HG03469 (cell line): ENCODE data around the gene SH3GL3.

ENCODE experiments used
- ATAC-seq: cut with Tn5 transposase; IDR thresholded peaks from one replicate; pipeline ENCODE4 v1.9.1; 2021; ENCODE audit warnings: mild to moderate bottlenecking, moderate library complexity, moderate number of reproducible peaks; ENCODE audit not compliant: unreplicated experiment

The SH3GL3 gene

DNA sequence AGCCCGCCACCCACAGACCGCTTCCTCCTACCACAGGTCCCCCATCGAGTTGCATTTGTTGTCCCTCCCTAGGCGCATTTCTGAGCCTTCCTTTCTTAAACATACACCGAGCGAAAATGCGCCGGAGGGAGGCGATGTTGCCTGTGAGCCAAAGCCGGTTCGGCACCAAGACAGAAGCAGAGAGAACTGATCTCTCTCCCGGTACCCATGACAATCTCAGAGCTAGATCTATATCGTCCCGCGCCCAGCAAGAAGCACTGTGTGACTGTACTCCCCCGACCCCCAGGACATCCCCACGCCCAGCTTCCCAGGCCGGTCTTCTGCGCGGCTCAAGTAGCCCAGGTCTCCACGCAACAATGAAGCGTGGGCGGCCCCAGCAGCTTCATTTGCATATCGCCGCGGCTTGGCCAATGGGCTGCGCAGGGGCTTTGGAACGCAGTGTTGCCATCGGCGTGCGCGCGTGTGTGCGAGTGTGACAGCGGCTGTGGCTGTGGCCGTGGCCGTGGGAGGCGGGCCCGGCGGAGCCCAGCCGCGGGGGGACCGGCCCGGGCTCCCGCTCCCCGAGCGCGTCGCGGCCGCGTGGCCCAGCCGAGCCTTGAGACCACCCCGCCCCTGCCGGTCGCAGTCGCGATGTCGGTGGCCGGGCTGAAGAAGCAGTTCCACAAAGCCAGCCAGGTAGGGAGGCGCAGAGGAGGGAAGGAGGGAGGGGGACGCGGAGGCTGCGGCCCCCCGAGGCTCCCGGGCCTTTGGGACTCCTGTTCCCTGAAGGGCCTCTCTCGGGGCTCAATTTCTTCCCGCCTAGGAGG, at the start of gene SH3GL3:
TSS of gene SH3GL3 (plus strand) at position 438 of the 806 bp plus-strand sequence. CDS start at position 631, 193 bp downstream.
- ATAC-seq: no peak

DNA sequence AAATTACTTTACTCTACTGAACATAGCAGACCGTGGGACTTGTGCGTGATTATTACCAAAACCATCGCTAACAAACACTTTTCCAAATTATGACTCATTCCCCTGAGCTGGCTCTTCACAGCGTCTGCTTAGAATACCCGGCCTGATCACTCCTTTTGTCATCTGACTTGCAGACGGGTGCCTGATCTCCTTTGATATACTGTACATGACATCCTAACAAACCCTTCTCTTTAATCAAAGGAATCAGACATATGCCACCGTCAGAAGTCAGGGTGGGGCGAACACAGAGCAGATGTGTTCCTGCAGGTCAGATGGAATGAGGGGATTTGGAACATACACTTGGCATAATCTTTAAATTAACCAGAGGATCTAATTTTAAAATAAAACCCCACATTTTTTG, 48.5 kb upstream of the SH3GL3 start:
- no peak for ATAC-seq

- no peak for ATAC-seq
These were observed 43.0 kb upstream of the SH3GL3 start for GRCh38 chr15:83404121-83404520.

DNA sequence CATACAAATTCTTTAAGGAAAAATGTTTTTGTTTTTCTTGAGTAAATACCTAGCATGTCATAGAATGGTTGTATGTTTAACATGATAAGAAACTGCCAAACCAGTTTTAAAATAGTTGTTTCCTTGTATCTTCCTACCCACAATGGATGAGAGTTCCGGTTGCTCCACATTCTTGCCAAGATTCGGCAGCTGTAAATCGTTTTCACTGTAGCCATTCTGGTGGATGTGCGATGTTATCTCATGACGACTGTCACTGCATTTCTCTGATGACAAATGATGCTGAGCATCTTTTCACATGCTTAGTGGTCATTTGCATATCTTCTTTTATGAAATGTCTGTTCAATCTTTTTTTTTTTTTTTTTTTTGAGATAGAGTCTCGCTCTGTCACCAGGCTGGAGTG, 36.6 kb upstream of the SH3GL3 start:
- ATAC-seq: no peak

DNA sequence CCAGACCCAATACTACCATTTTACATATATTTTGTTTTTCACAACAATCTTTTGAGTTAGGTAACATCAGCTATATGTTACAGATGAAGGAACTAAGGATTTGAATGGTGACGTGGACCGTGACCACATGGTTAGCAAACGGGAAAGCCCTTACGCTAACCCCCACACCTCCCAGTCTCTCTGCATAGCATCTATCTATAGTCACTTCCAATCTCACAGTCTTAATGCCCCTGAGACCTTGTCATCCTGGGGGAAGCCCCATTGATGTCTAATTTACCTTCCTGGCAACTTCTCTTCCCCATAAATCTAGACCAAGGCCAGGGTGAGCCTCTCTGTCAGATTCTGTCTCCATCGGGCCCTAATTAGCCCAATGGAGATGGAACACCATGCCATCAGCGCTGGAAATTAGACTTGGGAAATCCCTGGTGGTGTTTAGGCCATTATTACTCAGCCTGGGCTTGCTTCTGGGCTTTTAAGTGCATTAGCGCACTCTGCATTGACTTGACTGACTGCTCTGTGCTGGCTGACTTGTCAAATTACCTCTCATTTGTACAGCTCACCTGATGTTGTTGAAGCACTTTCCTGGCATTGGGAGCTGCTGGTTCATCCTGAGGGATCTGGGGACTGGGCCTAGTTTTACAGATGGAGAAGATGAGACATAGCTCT, 34.0 kb upstream of the SH3GL3 start:
- peak; percentile 40 for ATAC-seq

GRCh38 chr15:83422081-83422480, 25.1 kb upstream of the SH3GL3 start:
- no peak for ATAC-seq

GRCh38 chr15:83422541-83422940, 24.6 kb upstream of the SH3GL3 start:
- ATAC-seq: no peak

DNA sequence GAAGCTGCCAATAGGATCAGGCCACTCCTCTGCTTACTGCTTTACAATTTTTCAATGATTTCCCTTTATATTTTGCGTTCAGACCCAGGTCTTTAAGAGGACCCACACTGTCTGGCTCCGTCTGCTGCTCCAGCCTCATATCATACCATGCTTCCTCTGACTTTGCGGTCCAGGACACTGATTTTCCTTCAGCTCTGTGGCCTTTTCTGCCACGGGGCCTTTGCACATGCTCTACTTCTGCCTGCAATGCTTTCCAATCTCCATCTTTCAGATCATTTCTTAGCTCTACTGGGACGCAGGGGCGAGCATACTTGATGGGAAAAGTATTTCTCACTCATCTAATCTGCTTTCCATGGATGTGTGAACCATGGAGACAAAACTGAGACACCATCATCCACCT, 23.0 kb upstream of the SH3GL3 start:
- no peak for ATAC-seq

DNA sequence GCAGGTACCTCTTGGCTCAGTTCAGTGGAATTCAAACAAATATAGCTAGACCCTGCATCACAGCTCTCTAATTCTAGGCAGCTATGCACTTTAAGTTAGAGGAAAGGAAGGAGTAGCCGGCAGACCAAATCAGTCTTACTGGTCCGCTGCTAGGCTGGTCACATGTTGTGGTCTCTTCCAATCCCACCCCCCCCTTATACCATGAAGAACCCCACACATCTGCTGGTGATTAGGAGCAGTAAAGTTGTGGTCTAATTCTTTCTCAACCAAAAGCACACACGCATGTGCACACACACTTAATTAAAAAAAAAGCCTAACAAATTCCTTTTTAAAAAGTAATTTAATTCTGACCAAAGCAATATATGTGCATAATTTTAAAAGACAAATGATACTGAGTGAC, 16.7 kb upstream of the SH3GL3 start:
- ATAC-seq: no peak

DNA sequence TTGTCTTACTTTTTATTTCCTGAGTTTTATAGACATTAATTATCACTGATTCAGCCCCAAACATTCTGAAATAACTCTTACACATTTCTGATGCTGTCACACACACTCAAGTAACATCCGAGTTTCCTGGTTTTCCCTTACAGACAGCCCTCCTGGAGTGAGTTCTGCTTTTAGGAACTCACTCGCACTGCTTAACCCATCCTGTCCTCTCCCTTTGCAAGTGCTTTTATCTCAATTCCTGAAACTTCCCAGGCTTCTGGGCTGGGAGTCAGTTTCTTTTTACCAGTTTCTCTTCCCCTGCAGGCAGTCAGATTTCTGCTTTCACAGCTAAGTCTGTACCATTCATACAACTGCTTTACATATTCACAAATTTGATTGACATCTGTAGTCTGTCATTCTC, 15.6 kb upstream of the SH3GL3 start:
- ATAC-seq: no peak

DNA sequence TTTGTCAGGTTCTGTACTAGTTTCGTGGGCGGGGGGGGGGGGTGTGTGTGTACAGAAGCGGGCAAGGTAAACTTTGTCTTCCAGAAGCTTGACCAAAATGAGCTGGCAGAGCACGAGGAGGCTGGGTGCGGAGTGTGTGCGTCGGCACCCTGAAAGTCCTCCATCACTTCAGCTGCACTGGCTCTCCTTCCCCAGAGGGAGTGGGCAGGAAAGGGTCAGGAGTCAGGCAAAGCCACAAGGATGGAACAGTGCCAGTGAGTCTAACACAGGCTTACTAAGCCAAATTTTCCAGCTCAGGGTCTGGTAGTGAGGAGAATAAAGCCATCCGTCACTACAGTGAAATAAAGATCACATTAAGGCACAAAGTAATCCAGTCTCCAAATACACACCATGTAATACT, 11.9 kb upstream of the SH3GL3 start:
- no peak for ATAC-seq

DNA sequence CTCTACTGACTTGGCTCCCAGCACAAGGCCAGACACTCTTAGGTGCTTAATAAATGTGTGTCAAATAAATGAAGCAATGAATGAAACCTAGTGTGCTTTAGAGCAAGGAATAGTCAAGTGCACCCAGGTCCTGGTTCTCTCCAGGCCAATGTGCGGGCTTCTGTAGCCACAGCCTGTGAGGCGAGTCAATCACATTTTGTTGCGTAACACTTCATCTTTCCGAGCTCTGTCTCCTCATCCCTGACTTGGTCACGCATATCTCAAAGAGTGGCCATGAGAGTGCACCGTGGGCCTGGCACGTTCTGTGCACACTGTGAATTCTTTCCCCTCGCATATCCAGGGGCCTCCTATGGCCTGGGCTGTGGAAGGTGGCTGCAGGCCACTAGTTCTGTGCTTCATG, 11.4 kb upstream of the SH3GL3 start:
- ATAC-seq: no peak

DNA sequence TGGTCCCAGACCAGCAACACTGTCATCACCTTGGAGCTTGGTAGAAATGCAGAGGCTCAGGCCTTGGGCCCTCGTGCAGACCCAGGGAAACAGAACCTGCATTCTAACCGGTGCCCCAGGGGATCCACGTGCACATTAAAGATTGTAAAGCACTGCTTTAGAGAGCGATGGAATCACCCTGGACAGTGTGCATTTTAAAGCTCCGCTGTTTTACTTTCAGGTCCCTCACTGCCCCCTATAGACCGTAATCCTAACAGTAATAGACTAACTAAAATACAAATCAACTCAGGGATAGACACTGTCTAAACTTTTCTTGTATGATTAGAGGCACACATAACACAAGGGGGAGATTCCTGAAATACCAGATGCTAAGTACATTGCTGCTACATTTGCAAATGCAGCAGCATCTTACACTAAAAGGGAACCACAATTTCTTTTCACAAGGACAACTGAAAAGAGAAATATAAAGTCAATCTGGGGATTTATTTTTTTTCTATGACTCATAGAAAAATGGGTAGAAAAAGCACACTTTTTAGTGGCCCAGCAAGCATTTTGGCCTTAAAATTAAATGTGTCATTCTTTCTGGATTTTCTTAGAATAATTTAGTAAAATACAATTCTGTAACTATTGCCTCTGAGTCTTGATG, 10.5 kb upstream of the SH3GL3 start:
- ATAC-seq: no peak

DNA sequence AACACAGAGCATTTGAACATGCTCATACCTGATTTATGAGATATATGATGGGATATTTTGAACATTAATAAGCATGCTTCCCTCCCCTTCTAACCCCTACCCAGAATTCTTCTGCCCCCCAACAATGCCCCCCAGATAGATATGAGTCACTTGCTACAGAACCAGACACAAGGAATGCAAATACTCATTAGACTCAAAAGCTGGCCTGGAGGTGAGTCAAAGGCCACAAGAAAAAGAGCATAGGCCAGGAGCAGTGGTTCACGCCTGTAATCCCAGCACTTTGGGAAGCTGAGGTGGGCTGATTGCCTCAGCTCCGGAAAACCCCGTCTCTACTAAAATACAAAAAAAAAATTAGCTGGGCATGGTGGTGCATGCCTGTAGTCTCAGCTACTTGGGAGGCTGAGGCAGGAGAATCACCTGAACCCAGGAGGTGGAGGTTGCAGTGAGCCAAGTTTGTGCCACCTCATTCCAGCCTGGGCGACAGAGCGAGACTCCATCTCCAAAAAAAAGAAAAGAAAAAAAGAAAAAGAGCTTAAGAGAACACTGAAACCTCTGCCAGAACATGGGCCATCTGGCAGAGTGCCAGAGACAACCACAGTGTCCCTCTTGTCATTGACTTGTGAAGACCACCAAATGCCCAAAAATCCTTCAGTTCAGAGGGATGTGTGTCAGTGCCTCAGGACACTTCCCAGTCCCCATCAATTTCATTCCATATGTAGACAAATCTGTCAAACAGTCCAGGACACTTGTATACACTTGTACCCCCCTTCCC, 3.9 kb upstream of the SH3GL3 start:
- ATAC-seq: no peak

- no peak for ATAC-seq
These were observed 2.2 kb upstream of the SH3GL3 start for GRCh38 chr15:83444936-83445335.

- no peak for ATAC-seq
These were observed 1.5 kb upstream of the SH3GL3 start for GRCh38 chr15:83445643-83446042.

GRCh38 chr15:83446417-83446816, 724 bp upstream of the SH3GL3 start:
- no peak for ATAC-seq

DNA sequence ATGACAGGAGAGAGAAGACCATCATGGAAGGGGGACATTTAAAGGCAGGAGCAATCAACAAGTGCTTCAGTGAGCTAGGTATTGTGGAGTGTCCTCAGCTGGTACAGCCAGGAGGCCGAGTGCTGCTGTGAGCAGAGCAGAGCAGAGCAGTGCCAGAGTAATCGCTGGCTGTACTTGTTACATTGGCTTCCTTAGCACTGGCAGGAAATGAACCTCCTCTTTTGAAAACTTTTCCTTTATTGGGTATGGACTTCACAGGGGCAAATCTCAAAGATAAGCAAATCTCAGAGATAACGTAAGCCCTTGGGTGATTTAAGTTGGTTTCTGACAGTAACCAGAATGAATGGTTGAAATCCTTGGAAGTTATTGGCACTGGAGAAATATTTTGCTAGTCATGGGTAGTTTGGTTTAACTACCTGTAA, 2.1 kb downstream of the SH3GL3 start:
- no peak for ATAC-seq

DNA sequence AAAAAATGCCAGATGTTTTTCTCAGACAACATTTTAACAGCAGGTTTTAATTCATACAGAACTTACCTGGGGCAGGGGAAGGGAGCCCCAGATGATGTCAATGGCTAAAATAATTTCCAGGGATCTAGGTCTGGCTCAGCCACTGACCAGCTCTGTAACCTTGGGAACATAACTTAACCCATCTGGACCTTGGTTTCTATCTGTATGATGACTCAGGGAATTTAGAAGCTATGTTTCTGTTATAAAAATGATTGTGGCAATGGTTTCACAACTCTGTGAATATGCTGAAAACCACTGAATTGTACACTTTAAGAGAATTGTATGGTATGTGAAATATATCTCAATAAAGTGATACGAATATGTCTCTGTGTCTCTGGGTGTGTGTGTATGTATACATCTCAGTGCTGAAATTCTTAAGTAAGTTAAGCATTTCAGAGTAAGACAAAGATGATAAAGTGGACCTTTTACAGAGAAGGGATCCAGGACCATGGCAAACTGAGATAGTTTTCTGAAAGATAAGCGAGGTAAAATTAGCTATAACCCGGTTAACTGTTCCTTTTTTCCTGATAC, 2.9 kb downstream of the SH3GL3 start:
- ATAC-seq: no peak

GRCh38 chr15:83457149-83457548, 10.0 kb downstream of the SH3GL3 start:
- ATAC-seq: no peak

DNA sequence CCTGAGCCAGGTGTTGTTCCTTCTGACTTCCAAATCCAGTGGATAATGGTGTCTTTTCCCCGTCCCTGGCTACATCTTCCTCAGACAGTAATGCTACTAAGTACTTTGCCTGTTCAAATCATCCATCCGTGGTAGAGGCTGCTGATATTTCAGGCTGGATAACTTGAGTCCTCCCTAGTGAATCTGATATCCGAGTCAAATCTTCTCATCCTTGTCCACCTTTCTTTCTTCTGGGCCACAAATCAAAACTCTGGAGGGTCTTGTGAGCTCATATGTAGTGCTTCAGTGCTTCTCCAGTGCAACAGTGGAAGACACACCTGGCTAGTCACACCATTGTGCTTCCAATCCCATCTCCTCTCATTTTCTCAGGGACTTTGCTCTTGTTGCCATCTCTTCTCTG, 11.2 kb downstream of the SH3GL3 start:
- no peak for ATAC-seq
